ENCODE measurements around the gene CSMD2. TPM values are rescaled to one million over a fixed set of nuclear protein-coding genes. Genes with fewer than 3 reads are reported as not detected.

Gene CSMD2
- total RNA-seq, 1 experiment from 2014 or later: 0.22 TPM

GRCh38 chr1:34073028-34073695 lies 91.9 kb downstream of the CSMD2 start:
- RAD21 ChIA-PET (ENCODE audit: low non-redundant PET in 1 of 2, low total read pairs in 2 of 2, uncharacterized antibody in 2 of 2, unreplicated experiment in 2 of 2): no interaction called here
- CTCF ChIA-PET: no interaction called here
- DNase-seq (ENCODE audit: low read depth, low spot score) (no peak), ATAC-seq (no peak)
- Histone ChIP-seq H3K4me3 (replicated peaks in 1 of 2; ENCODE audit: low read depth in 1 of 2, low read length in 2 of 2) (no peak overlapping the region), H3K4me2 (ENCODE audit: low read length) (no peak overlapping the region), H3K79me2 (ENCODE audit: insufficient read depth, low read length) (no peaks in the 10 kb centered on the region), H3K9ac (ENCODE audit: low read length) (no peak overlapping the region), H3K9me2 (ENCODE audit: insufficient read depth) (no peaks in the 10 kb centered on the region), H4K20me1 (ENCODE audit: insufficient read depth) (no peaks in the 10 kb centered on the region), H3K36me3 (ENCODE audit: control insufficient read depth in 1 of 2, insufficient read depth in 2 of 2, low read length in 2 of 2) (no peaks in the 10 kb centered on the region; a peak in 1 of 4 replicates), H3K27me3 (ENCODE audit: insufficient read depth, low read length) (peaks cover 23% of the 10 kb centered on the region; the same call in 1 of the 2 replicates), H3K27ac (ENCODE audit: low read depth, low read length) (no peak overlapping the region), H3K4me1 (ENCODE audit: control insufficient read depth in 1 of 2, insufficient read depth in 2 of 2, low read length in 2 of 2) (no peaks in the 10 kb centered on the region), H2AFZ (ENCODE audit: low read depth, low read length, poor library complexity, severe bottlenecking) (no peak overlapping the region), H3K9me3 (ENCODE audit: control insufficient read depth in 1 of 2, insufficient read depth in 1 of 2, low read depth in 1 of 2, low read length in 2 of 2) (no peaks in the 10 kb centered on the region)
- intact Hi-C loops (cut with micrococcal nuclease): no loop called here
- no TSS peak for BruUV-seq (replicated peaks)
- POLR2A ChIA-PET: no interaction called here
- TF ChIP-seq YY1 (IDR thresholded peaks at IDR 0.05; ENCODE audit: extremely low read depth, insufficient replicate concordance, low read depth, low read length): no peak
- TF ChIP-seq EZH2 (IDR thresholded peaks at IDR 0.05): no peak
- TF ChIP-seq MAX (IDR thresholded peaks at IDR 0.05): no peak
- TF ChIP-seq ATF3 (IDR thresholded peaks at IDR 0.05): no peak
- TF ChIP-seq FOSL1 (IDR thresholded peaks at IDR 0.05; ENCODE audit: low read depth): no peak
- no peak for TF ChIP-seq CBX3 (IDR thresholded peaks at IDR 0.05; ENCODE audit: low read depth)
- TF ChIP-seq POLR2A (IDR thresholded peaks at IDR 0.05; ENCODE audit: borderline replicate concordance, extremely low read depth, insufficient read depth, insufficient read length): no peak
- TF ChIP-seq ELF1 (IDR thresholded peaks at IDR 0.05; ENCODE audit: borderline replicate concordance, low read depth): no peak
- no peak for TF ChIP-seq SRF (IDR thresholded peaks at IDR 0.05; ENCODE audit: low read depth)
- no peak for TF ChIP-seq CTCF (IDR thresholded peaks at IDR 0.05 in 2 of 3, conservative IDR thresholded peaks at IDR 0.05 in 1 of 3; ENCODE audit: borderline replicate concordance in 1 of 3, insufficient read depth in 1 of 3, low read depth in 2 of 3, low read length in 2 of 3)
- no peak for TF ChIP-seq POLR2AphosphoS5 (IDR thresholded peaks at IDR 0.05; ENCODE audit: low read depth, low read length)
- TF ChIP-seq SP1 (IDR thresholded peaks at IDR 0.05; ENCODE audit: low read depth): no peak
- no peak for TF ChIP-seq JUND (IDR thresholded peaks at IDR 0.05)
- no peak for TF ChIP-seq CEBPB (IDR thresholded peaks at IDR 0.05; ENCODE audit: low read depth)
